CD4-positive, alpha-beta T cell (primary cell): ENCODE measurements around the gene POLRMT. TPM values are rescaled to one million over a fixed set of nuclear protein-coding genes. Genes with fewer than 3 reads are reported as not detected.

Source experiments
- ATAC-seq: fragments of 200-7000 bp; cut with Tn5 transposase; one replicate; pipeline ENCODE4 v1.10.0; 2022; ENCODE audit warnings: mild to moderate bottlenecking; ENCODE audit not compliant: poor library complexity
- CTCF ChIA-PET: fragments of 350-600 bp; sonication (Branson Sonifier 250); formaldehyde crosslinking; loops from one replicate; lab custom pipeline; 2021; ENCODE audit warnings: antibody characterized with exemption, inconsistent platforms; lab: Charles Lee
- POLR2A ChIA-PET: fragments of 350-600 bp; sonication (Branson Sonifier 250); formaldehyde crosslinking; loops from one replicate; lab custom pipeline; 2021; ENCODE audit warnings: antibody characterized with exemption, inconsistent platforms; lab: Charles Lee
- DNase-seq, 14 experiments: peaks; one replicate each; pipeline ENCODE4 v3.0.0-alpha.2; 2013 to 2020; ENCODE audit warnings: mixed read lengths in 2 of 14
- H3K27ac ChIP-seq, 2 donors: one replicate each; pipeline versions ENCODE4 v1.5.1 to v1.7.0; 2013; ENCODE audit warnings: low read length in 2 of 2, low read depth in 1 of 2, mild to moderate bottlenecking in 1 of 2
- H3K27me3 ChIP-seq, 2 experiments: 1 replicate in 1 of 2; 2 replicates in 1 of 2; pipeline versions ENCODE4 v1.6.1 to v1.7.0; 2013; ENCODE audit warnings: low read length in 2 of 2, control low read depth in 1 of 2, mild to moderate bottlenecking in 1 of 2, moderate library complexity in 1 of 2; ENCODE audit not compliant: insufficient read depth in 2 of 2, control insufficient read depth in 1 of 2
- H3K36me3 ChIP-seq: one replicate; pipeline ENCODE4 v1.6.1; 2013; ENCODE audit warnings: low read length, control low read depth; ENCODE audit not compliant: insufficient read depth
- H3K4me1 ChIP-seq: one replicate; pipeline ENCODE4 v1.6.1; 2013; ENCODE audit warnings: low read length, control low read depth; ENCODE audit not compliant: insufficient read depth
- H3K4me3 ChIP-seq: one replicate; pipeline ENCODE4 v1.5.1; 2013; ENCODE audit warnings: mild to moderate bottlenecking, low read length, moderate library complexity
- H3K9me3 ChIP-seq, 2 experiments: 1 replicate in 1 of 2; 2 replicates in 1 of 2; pipeline versions ENCODE4 v1.6.1 to v1.7.0; 2013; ENCODE audit warnings: low read length in 2 of 2, mild to moderate bottlenecking in 2 of 2, control low read depth in 1 of 2, moderate library complexity in 1 of 2; ENCODE audit not compliant: control insufficient read depth in 1 of 2, insufficient read depth in 1 of 2
- H3K27ac Mint-ChIP-seq: one replicate; pipeline ENCODE4 v1.8.0; 2020; ENCODE audit warnings: mixed read lengths
- H3K27me3 Mint-ChIP-seq: one replicate; pipeline ENCODE4 v1.8.0; 2021; ENCODE audit warnings: mixed read lengths
- H3K36me3 Mint-ChIP-seq: one replicate; pipeline ENCODE4 v1.8.0; 2021; ENCODE audit warnings: low read depth, mixed read lengths
- H3K4me1 Mint-ChIP-seq: one replicate; pipeline ENCODE4 v1.8.0; 2021; ENCODE audit warnings: low read depth, mixed read lengths
- H3K4me3 Mint-ChIP-seq: one replicate; pipeline ENCODE4 v1.8.0; 2020; ENCODE audit warnings: mild to moderate bottlenecking, mixed read lengths
- H3K9me3 Mint-ChIP-seq: one replicate; pipeline ENCODE4 v1.8.0; 2020; ENCODE audit warnings: mixed read lengths
- intact Hi-C, 2 experiments: fragments of 100-400 bp; cut with DNase I in 1 of 2; cut with micrococcal nuclease in 1 of 2; formaldehyde crosslinking; loops; one replicate each; pipeline versions ENCODE4 v1.15.1 to v1.9.0; 2023 to 2025; cut with DNase I, micrococcal nuclease
- total RNA-seq, 174 experiments: library from RNA in 2 of 174; stranded (reverse) in 2 of 174; gene quantifications; one replicate each; pipeline ENCODE4 v1.2.3 and lab custom pipeline; 2021 to 2026
- TF ChIP-seq, protein P1 (sequence below): fragments of 200-600 bp; IDR thresholded peaks from one replicate; pipeline ENCODE4 v1.8.0; 2022; ENCODE audit warnings: antibody characterized with exemption, mild to moderate bottlenecking

POLRMT gene
- total RNA-seq, 2 experiments from 2014 or later = 54.4 to 56.2 TPM

DNA sequence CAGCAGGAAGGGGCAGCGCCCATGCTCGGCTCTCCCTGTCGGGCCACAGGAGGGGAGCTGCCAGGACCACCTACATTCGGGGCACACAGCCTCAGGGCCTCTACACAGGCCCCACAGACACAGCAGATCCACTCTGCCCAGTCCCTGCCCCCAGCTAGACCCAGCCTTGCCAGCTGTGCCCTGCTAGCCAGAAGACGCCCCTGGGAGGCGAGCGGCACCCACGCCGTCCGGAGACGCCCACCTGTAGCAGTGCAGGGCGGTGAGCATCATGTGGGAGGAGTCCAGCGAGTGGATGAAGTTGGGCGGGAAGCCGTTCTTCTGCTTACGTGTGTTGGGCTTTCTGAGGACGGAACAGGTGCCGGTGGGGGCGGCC, 15.1 kb downstream of the POLRMT start:
- DNase-seq (no peak), ATAC-seq (no peak)
- Histone ChIP-seq H3K27ac (no peak overlapping the region), H3K27me3 (no peaks in the 10 kb centered on the region), H3K9me3 (no peaks in the 10 kb centered on the region), H3K36me3 (peaks cover 48% of the 10 kb centered on the region), H3K4me3 (no peak overlapping the region), H3K4me1 (peaks cover 3% of the 10 kb centered on the region)
- TF ChIP-seq, protein P1, sequence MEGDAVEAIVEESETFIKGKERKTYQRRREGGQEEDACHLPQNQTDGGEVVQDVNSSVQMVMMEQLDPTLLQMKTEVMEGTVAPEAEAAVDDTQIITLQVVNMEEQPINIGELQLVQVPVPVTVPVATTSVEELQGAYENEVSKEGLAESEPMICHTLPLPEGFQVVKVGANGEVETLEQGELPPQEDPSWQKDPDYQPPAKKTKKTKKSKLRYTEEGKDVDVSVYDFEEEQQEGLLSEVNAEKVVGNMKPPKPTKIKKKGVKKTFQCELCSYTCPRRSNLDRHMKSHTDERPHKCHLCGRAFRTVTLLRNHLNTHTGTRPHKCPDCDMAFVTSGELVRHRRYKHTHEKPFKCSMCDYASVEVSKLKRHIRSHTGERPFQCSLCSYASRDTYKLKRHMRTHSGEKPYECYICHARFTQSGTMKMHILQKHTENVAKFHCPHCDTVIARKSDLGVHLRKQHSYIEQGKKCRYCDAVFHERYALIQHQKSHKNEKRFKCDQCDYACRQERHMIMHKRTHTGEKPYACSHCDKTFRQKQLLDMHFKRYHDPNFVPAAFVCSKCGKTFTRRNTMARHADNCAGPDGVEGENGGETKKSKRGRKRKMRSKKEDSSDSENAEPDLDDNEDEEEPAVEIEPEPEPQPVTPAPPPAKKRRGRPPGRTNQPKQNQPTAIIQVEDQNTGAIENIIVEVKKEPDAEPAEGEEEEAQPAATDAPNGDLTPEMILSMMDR = no peak
- no peak overlapping the region for H3K27ac Mint-ChIP-seq
- ChIA-PET POLR2A (no interaction called here), CTCF (no interaction called here)
- no peak overlapping the region for H3K4me3 Mint-ChIP-seq
- intact Hi-C loops = no loop called here
- peaks cover 3% of the 10 kb centered on the region for H3K27me3 Mint-ChIP-seq
- peaks cover 34% of the 10 kb centered on the region for H3K36me3 Mint-ChIP-seq
- peaks cover 4% of the 10 kb centered on the region for H3K4me1 Mint-ChIP-seq
- H3K9me3 Mint-ChIP-seq = no peaks in the 10 kb centered on the region

DNA sequence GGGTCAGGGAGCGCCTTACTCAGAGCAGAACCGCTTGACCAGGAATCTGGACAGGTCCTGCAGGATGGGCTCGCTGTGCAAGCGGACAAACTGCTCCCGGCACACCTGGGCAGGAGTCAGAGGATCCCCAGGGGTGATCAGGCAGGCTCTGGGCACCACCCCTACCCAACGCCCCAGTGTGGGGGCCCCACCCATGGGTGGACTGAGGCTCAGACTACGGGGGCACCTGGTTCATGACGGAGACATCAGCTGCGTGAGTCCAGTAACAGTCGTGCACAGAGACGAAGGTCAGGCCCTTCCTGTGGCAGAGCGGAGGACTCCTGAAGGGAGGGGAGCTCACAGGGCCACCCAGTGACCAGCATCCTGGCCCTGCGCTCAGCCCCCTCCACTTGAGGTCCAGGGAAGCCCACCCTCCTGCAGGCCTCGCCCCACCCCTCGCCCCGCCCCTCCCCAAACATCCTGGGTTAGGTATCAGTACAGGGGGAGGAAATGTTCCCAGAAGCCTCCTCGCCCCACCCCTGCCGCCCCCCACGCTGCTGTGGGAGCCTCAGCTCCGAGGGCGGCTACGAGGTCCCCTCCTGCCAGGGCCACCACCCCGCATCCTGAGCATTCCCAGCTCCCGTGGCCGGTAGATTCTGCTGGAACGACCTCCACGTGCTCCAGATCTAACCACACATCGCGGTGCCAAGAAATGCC, 15.6 kb downstream of the POLRMT start:
- Mint-ChIP-seq H3K4me3 (no peak overlapping the region), H3K36me3 (peaks cover 34% of the 10 kb centered on the region), H3K27me3 (peaks cover 3% of the 10 kb centered on the region), H3K9me3 (no peaks in the 10 kb centered on the region), H3K4me1 (peaks cover 4% of the 10 kb centered on the region), H3K27ac (no peak overlapping the region)
- intact Hi-C loops = no loop called here
- ChIA-PET POLR2A (no interaction called here), CTCF (no interaction called here)
- peaks cover 3% of the 10 kb centered on the region for H3K4me1 ChIP-seq
- DNase-seq (no peak), ATAC-seq (no peak)
- H3K4me3 ChIP-seq = no peak overlapping the region
- H3K36me3 ChIP-seq = peaks cover 44% of the 10 kb centered on the region
- H3K9me3 ChIP-seq = no peaks in the 10 kb centered on the region
- TF ChIP-seq, protein P1 = no peak
- H3K27ac ChIP-seq = no peak overlapping the region
- no peaks in the 10 kb centered on the region for H3K27me3 ChIP-seq

DNA sequence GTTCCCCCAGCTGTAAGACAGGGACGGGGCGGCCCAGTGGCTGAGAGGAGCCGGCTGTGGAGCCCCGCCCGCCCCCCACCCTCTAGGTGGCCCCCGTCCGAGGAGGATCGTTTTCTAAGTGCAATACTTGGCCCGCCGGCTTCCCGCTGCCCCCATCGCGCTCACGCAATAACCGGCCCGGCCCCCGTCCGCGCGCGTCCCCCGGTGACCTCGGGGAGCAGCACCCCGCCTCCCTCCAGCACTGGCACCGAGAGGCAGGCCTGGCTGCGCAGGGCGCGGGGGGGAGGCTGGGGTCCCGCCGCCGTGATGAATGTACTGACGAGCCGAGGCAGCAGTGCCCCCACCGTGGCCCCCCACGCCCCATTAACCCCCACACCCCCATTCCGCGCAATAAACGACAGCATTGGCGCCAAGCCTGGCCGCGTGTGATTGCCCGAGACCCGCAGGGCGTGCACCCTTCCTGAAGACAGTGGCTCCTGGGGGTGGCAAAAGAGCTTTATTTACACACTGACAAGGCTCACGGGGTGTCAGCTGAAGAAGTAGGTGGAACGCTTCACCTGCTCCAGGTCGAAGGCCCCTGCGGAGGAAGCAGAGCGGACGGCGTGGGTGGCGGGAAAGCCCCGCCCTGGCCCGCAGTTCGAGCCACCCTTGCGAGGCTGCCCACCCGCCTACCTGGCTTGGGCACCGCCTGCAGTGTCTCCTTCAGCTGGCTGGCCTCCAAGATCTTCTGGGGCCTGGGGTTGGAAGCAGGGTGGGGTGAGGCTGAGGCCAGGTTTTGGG, 16.4 kb downstream of the POLRMT start:
- DNase-seq (no peak), ATAC-seq (no peak)
- H3K4me1 Mint-ChIP-seq = peaks cover 4% of the 10 kb centered on the region
- CTCF ChIA-PET = no interaction called here
- peaks cover 3% of the 10 kb centered on the region for H3K27me3 Mint-ChIP-seq
- no peak overlapping the region for H3K27ac Mint-ChIP-seq
- Histone ChIP-seq H3K4me1 (peaks cover 7% of the 10 kb centered on the region), H3K27ac (no peak overlapping the region), H3K36me3 (peaks cover 42% of the 10 kb centered on the region), H3K4me3 (no peak overlapping the region), H3K27me3 (no peaks in the 10 kb centered on the region), H3K9me3 (no peaks in the 10 kb centered on the region)
- intact Hi-C loops = no loop called here
- POLR2A ChIA-PET = no interaction called here
- no peak overlapping the region for H3K4me3 Mint-ChIP-seq
- H3K36me3 Mint-ChIP-seq = peaks cover 34% of the 10 kb centered on the region
- no peaks in the 10 kb centered on the region for H3K9me3 Mint-ChIP-seq
- TF ChIP-seq, protein P1 = no peak
